Stimulated activated CD8-positive, alpha-beta memory T cell treated with anti-CD3 and anti-CD28 coated beads, Interleukin-12 subunit alpha, Interleukin-12 subunit beta, amount 100 ng/mL, for 24 hours (primary cell): ENCODE results near the gene ETS1.

ENCODE experiments used
- DNase-seq: peaks from one replicate; pipeline ENCODE4 v3.0.0-alpha.2; 2020; ENCODE audit errors: extremely low read depth

ETS1 gene

GRCh38 chr11:128519338-128519737 lies 68.0 kb downstream of the ETS1 start:
- no peak for DNase-seq

GRCh38 chr11:128518493-128519207 lies 68.7 kb downstream of the ETS1 start:
- no peak for DNase-seq

- DNase-seq: no peak
Observed at GRCh38 chr11:128517451-128518230, 69.7 kb downstream of the ETS1 start.

GRCh38 chr11:128516886-128517285 lies 70.5 kb downstream of the ETS1 start:
- DNase-seq: no peak

GRCh38 chr11:128515826-128516778 lies 71.3 kb downstream of the ETS1 start:
- DNase-seq: no peak

- no peak for DNase-seq
Observed at GRCh38 chr11:128515086-128515485, 72.3 kb downstream of the ETS1 start.

GRCh38 chr11:128513915-128514681 lies 73.3 kb downstream of the ETS1 start:
- no peak for DNase-seq

GRCh38 chr11:128512474-128512996 lies 74.8 kb downstream of the ETS1 start:
- no peak for DNase-seq

GRCh38 chr11:128511712-128512111 lies 75.6 kb downstream of the ETS1 start:
- no peak for DNase-seq

- no peak for DNase-seq
Observed at GRCh38 chr11:128509621-128510389, 77.6 kb downstream of the ETS1 start.

GRCh38 chr11:128508770-128509510 lies 78.4 kb downstream of the ETS1 start:
- no peak for DNase-seq

- DNase-seq: no peak
Observed at GRCh38 chr11:128507936-128508335, 79.4 kb downstream of the ETS1 start.

GRCh38 chr11:128506999-128507611 lies 80.3 kb downstream of the ETS1 start:
- DNase-seq: no peak

- DNase-seq: no peak
Observed at GRCh38 chr11:128506356-128506755, 81.0 kb downstream of the ETS1 start.

GRCh38 chr11:128505449-128506065 lies 81.8 kb downstream of the ETS1 start:
- no peak for DNase-seq

- DNase-seq: no peak
Observed at GRCh38 chr11:128504486-128504885, 82.9 kb downstream of the ETS1 start.

GRCh38 chr11:128503245-128503991 lies 83.9 kb downstream of the ETS1 start:
- DNase-seq: no peak

- DNase-seq: no peak
Observed at GRCh38 chr11:128502726-128503125, 84.6 kb downstream of the ETS1 start.
